Muscle of leg (tissue), 11 donors: ENCODE measurements around the gene NUP210. TPM values are rescaled to one million over a fixed set of nuclear protein-coding genes. Genes with fewer than 3 reads are reported as not detected.

Experiments
- DNase-seq: peaks from one replicate; pipeline ENCODE4 v3.0.0; 2013
- H3K27ac ChIP-seq: one replicate; pipeline ENCODE4 v1.5.1; 2013; ENCODE audit warnings: mild to moderate bottlenecking, low read length, control low read depth
- H3K27me3 ChIP-seq: one replicate; pipeline ENCODE4 v1.6.1; 2013; ENCODE audit warnings: low read length; ENCODE audit not compliant: control insufficient read depth, insufficient read depth
- H3K36me3 ChIP-seq: one replicate; pipeline ENCODE4 v1.6.1; 2013; ENCODE audit warnings: low read length; ENCODE audit not compliant: control insufficient read depth, insufficient read depth
- H3K4me1 ChIP-seq: one replicate; pipeline ENCODE4 v1.6.1; 2013; ENCODE audit warnings: low read length; ENCODE audit not compliant: control insufficient read depth, insufficient read depth
- H3K4me3 ChIP-seq: one replicate; pipeline ENCODE4 v1.5.1; 2013; ENCODE audit warnings: low read length, control low read depth
- H3K9me3 ChIP-seq: replicated peaks from 2 replicates; pipeline ENCODE4 v1.6.1; 2013; ENCODE audit warnings: low read depth, low read length; ENCODE audit not compliant: control insufficient read depth
- WGBS: methylation state at CpG from one replicate; pipeline ENCODE4 v1.1.5; 2013; ENCODE audit warnings: missing lambda C conversion rate; ENCODE audit not compliant: insufficient coverage; 5-methylcytosine and 5-hydroxymethylcytosine counted together
- polyA plus RNA-seq, 8 donors: library from polyadenylated mRNA; unstranded; fragments of 120-200 nt; gene quantifications; one replicate each; pipeline versions ENCODE4 v1.2.1 to v1.2.3, GENCODE V29; 2013; ENCODE audit warnings: inconsistent platforms in 1 of 8, low replicate concordance in 1 of 8; ENCODE audit not compliant: insufficient read length in 8 of 8, insufficient read depth in 1 of 8
- total RNA-seq: library from RNA; stranded (reverse); fragments of 120-200 nt; gene quantifications from one replicate; pipeline ENCODE4 v1.2.4, GENCODE V29; 2013

The NUP210 gene
- total and polyA plus RNA-seq, 9 donors: 4.5 to 10.7 (median 7.8) TPM

DNA sequence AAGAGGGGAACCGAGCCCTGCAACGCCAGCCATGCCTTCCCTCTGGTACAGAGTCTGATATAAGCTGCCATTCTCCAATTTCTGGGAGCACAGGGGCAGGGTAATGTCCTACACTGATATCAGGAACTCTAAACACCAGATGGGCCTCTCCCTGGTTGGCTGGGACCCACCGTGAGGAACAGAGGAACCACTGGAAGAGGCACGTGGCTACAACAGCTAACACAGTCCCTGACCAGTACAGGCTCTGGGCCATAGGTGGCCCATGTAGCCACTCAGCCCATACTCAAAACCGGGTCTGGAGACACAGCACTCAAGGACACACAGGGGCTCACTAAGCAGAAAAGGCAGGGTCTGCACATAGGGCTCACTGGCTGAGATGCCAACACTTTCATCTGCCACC, 13.9 kb downstream of the NUP210 start:
- Histone ChIP-seq H3K9me3 (peaks cover 9% of the 10 kb centered on the region), H3K4me3 (no peak overlapping the region), H3K36me3 (no peaks in the 10 kb centered on the region), H3K4me1 (no peaks in the 10 kb centered on the region), H3K27me3 (no peaks in the 10 kb centered on the region), H3K27ac (no peak overlapping the region)
- DNase-seq: no peak
- 74% methylated on average over 4 of the region's 5 CpGs for WGBS

DNA sequence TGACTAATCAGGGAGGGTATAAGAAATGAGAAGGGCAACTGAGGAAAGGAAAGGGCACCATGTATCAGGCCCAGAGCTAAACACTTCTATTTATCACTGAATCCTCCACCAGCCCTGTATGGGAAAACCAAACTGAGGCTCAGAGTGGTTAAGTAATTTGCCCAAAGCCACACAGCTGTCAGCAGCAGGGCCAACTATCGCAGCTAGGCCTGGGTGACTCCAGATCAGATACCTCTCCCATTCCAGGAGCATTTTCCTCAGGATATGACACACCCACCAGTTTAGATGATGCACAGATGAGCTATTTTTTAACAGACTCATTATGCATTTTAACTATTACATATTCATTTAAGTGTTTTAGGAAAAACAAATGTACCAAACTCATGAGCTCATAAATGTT, 14.5 kb downstream of the NUP210 start:
- H3K27me3 ChIP-seq: no peaks in the 10 kb centered on the region
- H3K27ac ChIP-seq: no peak overlapping the region
- H3K4me3 ChIP-seq: no peak overlapping the region
- H3K9me3 ChIP-seq: peaks cover 9% of the 10 kb centered on the region
- no CpG with 5 or more reads among the region's 1 CpG for WGBS
- no peaks in the 10 kb centered on the region for H3K36me3 ChIP-seq
- no peaks in the 10 kb centered on the region for H3K4me1 ChIP-seq
- DNase-seq: no peak

DNA sequence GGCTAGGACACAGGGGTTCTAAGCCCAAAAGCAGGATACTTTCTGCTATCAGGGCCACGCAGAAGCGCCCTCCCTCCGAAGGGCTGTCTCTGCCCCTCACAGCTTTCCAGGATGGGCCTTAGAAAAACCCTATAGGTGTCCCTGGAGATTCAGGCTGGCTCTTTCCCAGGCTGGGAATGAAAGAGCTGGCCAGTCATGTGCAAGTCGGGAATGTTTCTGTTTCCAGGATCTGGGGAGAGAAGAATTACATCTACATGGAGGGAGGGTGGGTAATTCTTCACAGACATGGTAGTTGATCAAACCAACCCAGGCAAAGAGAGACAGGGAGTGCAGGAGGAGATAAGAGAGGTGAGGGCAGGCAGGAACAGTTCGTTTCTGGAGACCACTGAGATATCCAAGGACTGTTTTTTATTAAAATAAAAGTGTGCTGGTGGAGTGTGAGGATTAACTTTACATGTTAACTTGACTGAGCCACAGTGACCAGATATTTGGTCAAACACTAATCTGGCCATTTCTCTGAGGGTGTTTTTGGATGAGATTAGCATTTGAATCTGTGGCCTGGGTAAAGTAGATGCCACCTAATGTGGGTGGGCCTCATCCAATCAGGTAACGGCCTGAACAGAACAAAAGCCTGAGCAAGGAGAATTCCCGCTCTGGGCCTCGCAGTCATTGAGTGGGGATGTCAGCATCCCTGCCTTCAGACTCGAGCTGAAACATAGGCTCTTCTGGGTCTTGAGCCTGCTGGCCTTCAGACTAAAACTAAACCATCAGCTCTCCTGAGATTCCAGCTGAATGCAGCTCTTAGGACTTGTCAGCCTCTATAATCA, 15.3 kb downstream of the NUP210 start:
- 65% methylated on average over 9 of the region's 9 CpGs for WGBS
- H3K27ac ChIP-seq: no peak overlapping the region
- no peaks in the 10 kb centered on the region for H3K27me3 ChIP-seq
- H3K4me1 ChIP-seq: no peaks in the 10 kb centered on the region
- peaks cover 9% of the 10 kb centered on the region for H3K9me3 ChIP-seq
- H3K4me3 ChIP-seq: no peak overlapping the region
- no peak for DNase-seq
- no peaks in the 10 kb centered on the region for H3K36me3 ChIP-seq

DNA sequence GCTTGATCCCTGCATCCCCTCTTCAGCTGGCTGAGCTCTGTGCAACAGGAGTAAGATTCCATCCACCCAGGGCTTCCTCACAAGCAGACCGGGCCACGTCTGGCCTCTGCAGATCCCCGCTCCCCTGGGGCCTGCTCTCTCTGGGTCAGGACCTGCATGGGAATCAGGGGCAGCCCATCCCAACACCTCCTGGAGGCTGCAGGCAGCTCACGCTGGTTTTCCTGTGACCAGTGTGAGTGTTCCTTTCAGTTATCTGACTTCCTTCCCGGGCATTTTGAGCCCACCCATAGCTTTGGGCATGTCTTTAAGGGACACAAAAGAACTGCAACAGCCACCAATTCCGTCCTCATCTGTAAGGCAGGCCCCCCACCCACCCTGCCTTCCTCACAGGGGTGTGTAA, 16.3 kb downstream of the NUP210 start:
- WGBS: 71% methylated on average over 1 of the region's 6 CpGs
- Histone ChIP-seq H3K4me3 (no peak overlapping the region), H3K36me3 (no peaks in the 10 kb centered on the region), H3K27me3 (no peaks in the 10 kb centered on the region), H3K4me1 (no peaks in the 10 kb centered on the region), H3K9me3 (peaks cover 9% of the 10 kb centered on the region), H3K27ac (no peak overlapping the region)
- no peak for DNase-seq

DNA sequence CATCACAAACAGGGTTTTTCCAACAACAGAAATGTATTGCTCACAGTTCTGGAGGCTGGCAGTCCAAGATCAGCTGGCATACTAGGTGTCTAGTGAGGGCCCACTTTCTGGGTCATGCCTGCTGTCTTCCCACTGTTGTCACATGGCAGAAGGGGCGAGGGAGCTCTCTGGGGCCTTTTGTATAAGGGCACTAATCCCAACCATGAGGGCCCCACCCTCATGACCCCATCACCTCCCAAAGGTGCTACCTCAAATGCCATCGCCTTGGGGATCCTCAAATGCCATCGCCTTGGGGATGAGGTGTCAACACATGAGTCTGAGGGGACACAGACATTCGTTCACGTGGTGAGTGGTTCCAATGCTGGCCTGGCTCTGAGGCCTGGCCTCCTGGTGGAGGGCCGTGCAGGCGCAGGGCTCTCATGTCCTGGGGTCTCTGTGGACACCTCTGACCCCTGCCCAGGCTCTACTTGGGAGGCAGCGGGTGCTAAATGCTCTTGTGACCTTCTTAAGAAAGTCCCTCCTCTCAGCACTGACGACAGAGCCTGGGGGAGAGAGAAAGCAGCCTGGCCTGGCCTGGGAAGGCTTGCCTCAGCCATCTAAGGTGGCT, 16.8 kb downstream of the NUP210 start:
- H3K36me3 ChIP-seq: no peaks in the 10 kb centered on the region
- H3K4me3 ChIP-seq: no peak overlapping the region
- H3K27ac ChIP-seq: no peak overlapping the region
- no peak for DNase-seq
- WGBS: 89% methylated on average over 7 of the region's 9 CpGs
- H3K27me3 ChIP-seq: no peaks in the 10 kb centered on the region
- H3K9me3 ChIP-seq: peaks cover 8% of the 10 kb centered on the region
- H3K4me1 ChIP-seq: no peaks in the 10 kb centered on the region

DNA sequence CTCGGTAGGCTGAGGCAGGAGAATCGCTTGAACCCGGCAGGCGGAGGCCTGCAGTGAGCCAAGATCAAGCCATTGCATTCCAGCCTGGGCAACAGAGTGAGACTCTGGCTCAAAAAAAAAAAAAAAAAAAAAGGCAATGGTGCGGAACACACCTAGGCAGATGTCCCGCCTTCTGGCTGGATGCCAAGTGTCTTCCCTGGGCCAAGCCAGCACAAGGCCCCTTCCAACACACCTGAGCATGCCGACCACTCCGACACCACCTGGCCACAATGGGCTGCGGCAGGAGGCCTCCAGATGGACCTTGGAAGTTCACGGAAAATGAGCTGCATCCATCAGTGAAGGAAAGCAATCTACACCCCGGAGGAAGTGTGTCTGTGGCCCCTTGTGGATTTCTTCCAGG, 19.0 kb downstream of the NUP210 start:
- no peaks in the 10 kb centered on the region for H3K36me3 ChIP-seq
- H3K27me3 ChIP-seq: no peaks in the 10 kb centered on the region
- 92% methylated on average over 6 of the region's 11 CpGs for WGBS
- no peak overlapping the region for H3K4me3 ChIP-seq
- no peak for DNase-seq
- H3K9me3 ChIP-seq: no peaks in the 10 kb centered on the region
- no peak overlapping the region for H3K27ac ChIP-seq
- H3K4me1 ChIP-seq: no peaks in the 10 kb centered on the region

DNA sequence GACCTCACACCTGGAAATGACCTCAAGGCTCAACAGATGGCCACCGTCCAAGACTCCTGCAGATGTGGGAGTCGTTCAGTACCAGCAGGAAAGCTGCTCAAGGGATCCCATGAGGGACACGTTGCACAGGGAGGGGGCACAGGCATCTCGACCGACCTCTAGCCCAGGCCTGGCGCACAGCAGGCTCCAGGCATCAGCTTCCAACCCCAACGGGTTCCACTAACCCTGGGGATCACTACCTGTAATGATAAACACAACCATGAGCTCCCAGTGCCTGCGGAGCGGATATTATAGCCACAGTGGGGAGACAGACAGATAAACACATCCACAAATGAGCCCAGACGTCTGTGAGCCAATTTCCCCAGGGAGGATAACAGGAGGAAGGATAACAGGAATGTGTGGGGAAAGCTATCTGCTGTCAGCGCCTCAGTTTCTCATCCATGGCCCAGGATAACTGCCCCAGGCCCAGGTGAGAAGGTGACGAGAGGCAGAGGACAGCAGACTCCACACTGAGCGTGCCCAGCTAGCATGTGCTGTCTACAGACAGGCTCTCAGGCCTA, 19.9 kb downstream of the NUP210 start:
- Histone ChIP-seq H3K4me3 (no peak overlapping the region), H3K27me3 (no peaks in the 10 kb centered on the region), H3K4me1 (no peaks in the 10 kb centered on the region), H3K36me3 (peaks cover 3% of the 10 kb centered on the region), H3K9me3 (no peaks in the 10 kb centered on the region), H3K27ac (no peak overlapping the region)
- no peak for DNase-seq
- 65% methylated on average over 9 of the region's 13 CpGs for WGBS

DNA sequence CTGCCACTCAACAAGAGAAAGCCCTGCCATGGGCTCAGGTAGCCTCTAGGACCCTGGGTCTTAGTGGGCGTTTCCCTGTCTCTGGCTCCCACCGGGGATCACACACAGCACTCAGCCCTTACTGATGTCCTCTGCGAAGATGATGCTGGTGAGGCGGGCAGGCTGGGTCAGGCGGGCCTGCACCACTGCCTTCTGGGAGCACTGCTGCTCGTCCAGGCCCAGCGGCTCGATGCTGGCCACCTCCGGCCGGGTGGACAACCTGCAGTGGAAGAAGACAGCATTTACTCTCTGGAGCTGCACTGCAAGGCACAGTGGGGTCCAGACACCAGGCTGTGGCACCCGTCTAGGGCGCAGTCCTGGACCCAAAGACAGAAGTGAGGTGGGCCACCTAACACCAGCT, 20.5 kb downstream of the NUP210 start:
- Histone ChIP-seq H3K27ac (no peak overlapping the region), H3K36me3 (peaks cover 3% of the 10 kb centered on the region), H3K4me3 (no peak overlapping the region), H3K4me1 (no peaks in the 10 kb centered on the region), H3K9me3 (no peaks in the 10 kb centered on the region), H3K27me3 (no peaks in the 10 kb centered on the region)
- WGBS: 81% methylated on average over 12 of the region's 12 CpGs
- DNase-seq: no peak

DNA sequence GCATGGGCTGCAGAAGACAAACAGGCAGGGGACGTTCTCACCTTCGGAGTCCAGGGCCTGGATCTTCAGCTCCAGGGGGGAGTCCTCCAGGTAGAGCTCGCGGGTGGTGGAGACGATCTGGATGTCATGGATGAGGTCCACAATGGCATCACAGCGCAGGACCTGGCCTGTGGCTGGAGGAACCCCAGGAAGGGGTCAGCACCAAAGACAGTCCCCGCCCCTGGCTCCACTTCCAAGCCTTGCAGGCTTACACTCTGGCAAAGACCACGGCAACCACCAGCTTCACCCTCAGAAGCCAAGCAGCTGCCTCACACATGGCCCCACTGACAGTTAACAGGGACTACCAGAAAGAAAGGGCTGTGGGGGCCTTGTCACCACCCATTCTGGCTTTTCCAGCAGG, 22.8 kb downstream of the NUP210 start:
- H3K36me3 ChIP-seq: peaks cover 11% of the 10 kb centered on the region
- DNase-seq: no peak
- 91% methylated on average over 8 of the region's 8 CpGs for WGBS
- no peak overlapping the region for H3K27ac ChIP-seq
- no peaks in the 10 kb centered on the region for H3K27me3 ChIP-seq
- H3K9me3 ChIP-seq: no peaks in the 10 kb centered on the region
- H3K4me1 ChIP-seq: no peaks in the 10 kb centered on the region
- H3K4me3 ChIP-seq: no peak overlapping the region

DNA sequence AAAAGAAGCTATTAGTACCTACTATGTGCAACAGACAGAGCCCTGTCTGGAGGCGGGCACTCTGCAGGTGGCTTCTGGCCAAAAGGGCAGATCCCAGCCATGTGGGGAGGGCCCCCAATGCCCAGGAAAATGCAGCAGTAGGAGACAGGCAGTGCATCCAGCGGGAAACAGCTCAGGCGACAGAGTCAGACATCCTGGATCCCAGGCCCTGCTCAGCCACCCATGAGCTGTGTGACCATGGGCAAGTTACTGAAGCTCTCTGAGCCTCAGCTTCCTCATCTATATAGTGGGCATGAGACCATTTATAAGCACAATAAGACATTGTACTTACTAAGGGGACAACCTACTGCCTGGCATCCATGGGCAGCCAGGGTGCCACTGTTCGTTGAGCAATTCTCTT, 25.8 kb downstream of the NUP210 start:
- no peak overlapping the region for H3K4me3 ChIP-seq
- no peak for DNase-seq
- H3K9me3 ChIP-seq: no peaks in the 10 kb centered on the region
- H3K27me3 ChIP-seq: no peaks in the 10 kb centered on the region
- WGBS: 81% methylated on average over 4 of the region's 4 CpGs
- H3K36me3 ChIP-seq: peaks cover 11% of the 10 kb centered on the region
- no peak overlapping the region for H3K27ac ChIP-seq
- no peaks in the 10 kb centered on the region for H3K4me1 ChIP-seq
